ENCODE results near the gene PLXNB3. TPM values are rescaled to one million over a fixed set of nuclear protein-coding genes. Genes with fewer than 3 reads are reported as not detected.

PLXNB3 gene
- total RNA-seq, 1 donor from 2014 or later = 42.8 TPM

DNA sequence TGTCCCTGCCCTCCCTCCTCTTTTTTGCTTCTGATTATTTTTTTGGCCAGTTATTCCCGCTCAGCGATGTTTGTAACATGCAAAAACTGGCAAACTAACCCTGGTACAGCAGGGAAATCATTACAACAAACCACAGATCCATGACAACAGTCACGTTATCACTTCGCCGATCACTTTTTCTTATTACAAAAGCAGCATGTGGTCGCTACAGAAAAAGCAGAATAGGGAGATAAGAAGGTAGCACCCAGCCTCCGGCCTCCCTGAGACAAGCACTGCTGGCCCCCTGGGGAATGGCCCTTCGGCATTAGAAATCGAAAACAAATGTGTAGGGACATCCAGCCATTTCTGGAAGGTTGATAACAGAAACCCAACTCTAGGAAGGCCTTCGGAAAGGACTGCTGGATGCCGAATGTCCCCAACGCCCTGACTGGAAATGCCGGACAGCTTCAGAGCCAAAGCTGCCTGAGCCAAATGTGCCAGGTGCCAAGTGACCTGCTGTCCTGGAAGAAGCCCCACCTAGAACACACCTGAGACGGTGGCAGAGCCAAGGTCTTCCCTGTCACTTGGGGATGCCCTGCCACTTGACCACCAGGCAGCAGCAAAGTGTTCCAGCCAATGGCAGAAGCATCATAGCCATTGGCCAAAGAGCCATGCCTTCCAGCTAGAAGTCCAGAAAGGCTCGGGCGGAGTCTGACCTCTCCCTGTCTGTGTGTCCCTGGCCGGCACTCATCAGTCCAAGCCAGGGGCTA, 27.2 kb downstream of the PLXNB3 start:
- DNase-seq (ENCODE audit: low spot score) = no peak

DNA sequence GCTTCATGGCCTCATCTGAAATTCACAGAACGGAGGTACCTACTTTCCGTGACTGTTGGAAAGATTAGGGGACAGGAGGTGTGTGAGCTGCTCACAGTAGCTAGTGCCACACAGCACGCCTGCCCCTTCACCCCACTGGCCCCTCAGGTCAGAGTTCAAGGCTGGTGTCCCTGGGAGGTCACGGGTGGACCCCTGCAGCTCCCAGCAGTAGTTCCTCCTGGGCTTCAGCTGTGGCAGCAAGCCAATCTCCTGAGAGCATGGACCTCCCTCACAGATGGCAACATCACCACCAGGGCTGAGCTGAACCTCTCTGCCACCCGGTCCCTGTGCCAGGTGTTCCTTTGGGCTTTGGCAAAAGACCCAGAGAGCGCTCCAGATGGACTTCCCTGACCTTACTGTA, 28.3 kb downstream of the PLXNB3 start:
- no peak for DNase-seq (ENCODE audit: low spot score)

DNA sequence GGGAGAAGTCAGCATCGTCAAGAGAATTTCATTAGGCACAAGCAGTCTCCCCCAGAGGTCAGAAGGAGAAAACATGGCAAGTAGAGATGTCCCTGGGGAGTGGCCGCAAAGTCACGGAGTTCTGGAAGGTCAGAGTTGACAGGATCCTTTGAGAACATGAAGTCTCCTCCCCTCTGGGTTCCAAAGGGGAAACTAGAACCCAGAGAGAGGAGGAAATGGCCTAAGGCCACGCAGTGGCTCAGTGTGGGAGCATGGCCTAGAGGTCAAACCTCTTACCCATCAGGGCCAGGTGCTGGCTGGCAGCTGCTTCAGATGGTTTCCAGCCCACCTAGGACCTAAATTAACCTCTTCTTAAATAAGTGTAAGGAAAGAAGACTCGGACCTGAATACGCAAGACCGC, 29.2 kb downstream of the PLXNB3 start:
- no peak for DNase-seq (ENCODE audit: low spot score)

- DNase-seq (ENCODE audit: low spot score) = peak; percentile 95
These were observed 30.2 kb downstream of the PLXNB3 start, which contains the start of the genes IDH3G and SSR4 for GRCh38 chrX:153794018-153794896. TSS of gene IDH3G (minus strand) at chrX:153794375. CDS start at chrX:153794326, 49 bp downstream. TSS of gene SSR4 (plus strand) at chrX:153794668. CDS start at chrX:153794688, 20 bp downstream.

DNA sequence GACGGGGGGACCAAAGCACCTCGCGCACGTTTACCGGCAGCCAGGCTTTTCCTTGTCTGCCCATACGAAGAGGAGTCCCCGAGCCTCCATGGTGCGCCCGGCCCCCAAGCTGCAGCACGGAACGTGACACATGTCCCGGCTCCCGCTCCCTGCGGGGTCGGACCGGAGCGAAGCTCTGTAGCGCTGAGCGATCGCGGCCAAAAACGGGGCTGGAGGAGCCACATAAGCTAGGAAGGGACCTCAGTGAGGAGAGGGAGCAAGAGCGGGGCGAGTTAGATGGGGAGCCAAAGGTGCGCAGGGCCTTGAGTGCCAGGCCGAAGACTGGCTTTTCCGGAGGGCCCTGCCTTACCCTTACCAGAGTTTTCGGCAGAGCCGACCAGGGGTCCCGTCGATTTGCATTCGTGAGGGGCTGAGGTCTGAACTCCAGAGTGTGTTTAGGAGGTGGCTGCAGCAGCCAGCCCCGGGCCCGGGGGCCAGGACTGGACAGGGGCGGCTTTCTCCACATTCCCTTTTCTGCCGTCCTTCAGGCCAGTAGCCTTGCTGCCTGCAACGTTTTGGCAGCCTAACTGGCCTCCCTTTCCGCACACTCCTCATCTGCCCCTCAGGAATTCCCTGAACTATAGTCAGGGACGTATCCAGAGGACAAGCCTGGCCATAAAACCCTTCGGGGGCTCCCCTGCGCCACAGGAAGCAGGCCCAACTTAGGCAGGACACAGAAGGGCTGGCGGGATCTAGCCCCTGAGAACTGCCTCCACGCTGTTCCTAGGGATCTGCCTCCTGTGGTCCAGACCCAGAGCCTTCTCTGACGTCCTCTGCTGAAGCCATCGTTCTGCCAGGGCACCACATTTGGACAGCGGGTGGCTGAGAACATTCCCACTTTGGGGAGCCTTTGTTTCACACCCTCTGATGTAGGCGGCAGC, 31.1 kb downstream of the PLXNB3 start:
- no peak for DNase-seq (ENCODE audit: low spot score)

- no peak for DNase-seq (ENCODE audit: low spot score)
These were observed 33.5 kb downstream of the PLXNB3 start for GRCh38 chrX:153797415-153798015.

DNA sequence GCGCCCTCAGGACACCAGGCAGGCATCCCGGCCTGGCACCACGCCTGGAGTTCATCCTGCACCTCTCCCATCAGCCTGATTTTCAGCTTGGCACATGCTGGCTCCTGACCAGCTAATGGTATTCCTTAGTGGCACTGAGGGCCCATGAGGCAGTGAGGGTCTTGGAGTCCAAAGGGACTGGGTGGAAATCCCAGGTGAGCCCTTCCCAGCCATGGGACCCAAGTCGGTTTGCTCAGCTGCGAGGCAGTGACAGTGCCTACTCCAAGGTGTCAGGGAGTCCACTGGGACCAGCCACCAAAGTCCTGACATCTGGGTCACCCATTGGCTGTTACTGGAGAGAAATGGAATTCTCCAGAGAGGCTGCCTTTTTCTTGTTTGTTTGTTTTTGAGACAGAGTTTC, 35.3 kb downstream of the PLXNB3 start:
- DNase-seq (ENCODE audit: low spot score) = no peak

DNA sequence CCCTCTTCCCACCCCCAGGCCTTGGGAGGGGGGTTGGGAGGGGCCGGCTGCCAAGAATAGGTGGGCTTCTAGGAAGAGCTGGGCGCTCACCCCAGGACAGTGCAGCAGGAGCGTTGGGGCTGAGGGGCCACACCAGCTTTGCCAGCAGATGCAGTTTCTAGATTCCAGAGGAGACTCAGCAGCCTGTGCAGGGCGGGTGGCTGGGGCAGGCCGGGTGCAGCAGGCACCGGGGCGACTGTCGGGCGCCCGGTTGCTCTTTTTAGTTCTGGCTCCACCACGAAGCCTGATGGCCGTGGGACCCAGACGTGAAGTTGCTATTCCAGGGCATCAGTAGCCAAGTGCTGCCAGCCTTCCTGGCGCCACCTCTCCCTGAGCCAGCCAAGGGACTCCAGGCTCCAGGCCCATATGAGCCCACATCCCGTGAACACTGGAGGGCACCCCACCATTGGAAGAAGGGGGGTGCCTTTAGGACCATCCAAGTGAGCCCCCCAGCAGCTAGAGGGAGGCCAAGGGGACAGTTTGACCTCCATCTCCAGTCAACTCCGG, 36.2 kb downstream of the PLXNB3 start:
- DNase-seq (ENCODE audit: low spot score) = no peak

DNA sequence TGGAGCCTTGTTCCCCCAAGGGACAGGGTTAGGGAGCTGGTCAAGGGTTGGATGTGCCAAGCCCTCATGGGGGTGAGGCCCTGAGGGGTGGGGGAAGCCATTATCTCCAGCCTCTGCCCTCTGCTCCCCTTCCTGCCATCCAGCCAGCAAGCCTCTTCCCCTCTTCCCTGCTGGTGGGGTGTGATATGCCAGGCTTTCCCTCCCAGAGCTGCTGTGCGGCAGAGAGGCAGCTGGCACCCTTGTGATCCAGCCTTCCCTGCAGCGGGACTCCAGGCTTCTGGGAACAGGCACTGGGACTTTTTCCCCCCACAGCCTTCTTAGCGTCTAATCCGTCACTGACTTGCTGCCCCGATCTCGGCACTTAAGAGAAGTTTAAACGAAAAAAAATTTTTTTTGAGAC, 36.7 kb downstream of the PLXNB3 start:
- DNase-seq (ENCODE audit: low spot score) = no peak

- no peak for DNase-seq (ENCODE audit: low spot score)
These were observed 37.6 kb downstream of the PLXNB3 start for GRCh38 chrX:153801669-153802068.

DNA sequence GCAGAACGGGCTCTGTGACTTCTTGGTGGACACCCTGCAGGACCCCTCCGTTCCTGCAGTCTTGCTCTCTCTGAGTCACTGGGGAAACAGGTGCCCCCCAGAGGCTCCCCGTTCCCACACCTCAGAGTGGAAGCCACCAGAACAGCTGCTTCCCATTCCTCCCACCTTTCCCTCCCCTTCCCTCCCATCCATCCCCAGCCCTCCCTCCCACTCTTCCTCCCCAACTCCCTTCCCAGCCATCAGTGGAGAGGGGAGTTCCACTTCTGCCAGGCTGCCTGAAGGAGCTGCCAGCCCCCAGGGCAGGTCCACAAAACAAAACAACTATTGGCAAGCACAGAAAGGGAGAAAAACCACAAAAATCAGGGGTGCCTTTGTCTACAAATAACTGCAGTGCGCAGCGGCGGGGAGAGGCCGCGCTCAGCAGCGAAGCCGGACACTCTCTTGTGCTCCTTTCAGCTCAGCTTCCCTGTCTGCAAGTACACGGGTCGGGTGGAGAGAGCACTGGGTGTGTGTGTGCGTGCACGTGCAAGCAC, 38.5 kb downstream of the PLXNB3 start:
- DNase-seq (ENCODE audit: low spot score) = no peak

- DNase-seq (ENCODE audit: low spot score) = no peak
These were observed 39.4 kb downstream of the PLXNB3 start for GRCh38 chrX:153803211-153804099.

DNA sequence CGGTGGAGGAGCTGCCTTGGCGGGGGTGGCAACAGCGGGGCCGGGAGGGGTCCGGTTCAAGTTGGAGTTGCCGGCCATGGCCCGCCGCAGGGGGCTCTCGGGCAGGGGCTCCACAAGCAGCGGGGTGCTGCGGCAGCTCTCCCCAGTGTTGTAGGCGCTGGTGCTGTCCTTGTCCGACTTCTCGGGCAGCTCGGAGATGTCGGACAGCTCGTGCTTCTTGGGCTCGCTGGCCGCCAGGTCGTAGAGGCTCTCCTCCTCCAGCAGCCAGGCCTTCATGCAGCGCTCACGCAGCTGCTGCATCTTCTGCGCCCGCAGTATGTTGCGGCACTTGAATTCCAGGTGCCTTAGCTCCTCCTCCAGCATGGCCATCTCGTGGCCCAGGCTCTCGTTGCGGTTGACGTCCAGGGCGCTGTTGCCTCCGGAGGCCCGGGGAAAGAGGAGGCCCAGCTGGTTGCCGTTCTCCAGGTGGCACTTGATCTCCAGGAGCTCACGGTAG, 40.1 kb downstream of the PLXNB3 start:
- no peak for DNase-seq (ENCODE audit: low spot score)

GRCh38 chrX:153804621-153805020, 40.6 kb downstream of the PLXNB3 start:
- no peak for DNase-seq (ENCODE audit: low spot score)

- no peak for DNase-seq (ENCODE audit: low spot score)
These were observed 41.4 kb downstream of the PLXNB3 start for GRCh38 chrX:153805436-153805835.

GRCh38 chrX:153806999-153807575, 43.0 kb downstream of the PLXNB3 start:
- no peak for DNase-seq (ENCODE audit: low spot score)

DNA sequence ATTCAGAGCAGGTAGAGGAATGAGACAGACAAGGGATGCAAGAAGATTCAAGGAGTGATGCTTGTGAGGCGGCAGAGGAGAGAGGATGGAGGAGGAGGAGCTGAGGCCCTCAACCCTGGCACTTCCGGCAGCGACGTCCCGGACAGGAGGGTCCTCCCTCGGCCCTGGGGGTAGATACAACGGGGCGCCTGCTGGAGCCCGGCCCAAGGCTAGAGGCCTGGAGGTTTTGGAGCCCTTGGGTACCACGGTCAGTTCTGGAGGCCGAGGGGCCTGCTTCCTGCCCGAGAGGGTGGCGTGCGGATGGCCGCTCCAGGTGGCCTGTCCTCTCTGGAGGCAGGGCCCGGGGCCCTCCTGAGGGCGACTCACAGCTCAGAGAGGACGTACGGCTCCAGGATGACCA, 43.9 kb downstream of the PLXNB3 start:
- DNase-seq (ENCODE audit: low spot score) = no peak

- no peak for DNase-seq (ENCODE audit: low spot score)
These were observed 48.2 kb downstream of the PLXNB3 start for GRCh38 chrX:153812220-153812619.

DNA sequence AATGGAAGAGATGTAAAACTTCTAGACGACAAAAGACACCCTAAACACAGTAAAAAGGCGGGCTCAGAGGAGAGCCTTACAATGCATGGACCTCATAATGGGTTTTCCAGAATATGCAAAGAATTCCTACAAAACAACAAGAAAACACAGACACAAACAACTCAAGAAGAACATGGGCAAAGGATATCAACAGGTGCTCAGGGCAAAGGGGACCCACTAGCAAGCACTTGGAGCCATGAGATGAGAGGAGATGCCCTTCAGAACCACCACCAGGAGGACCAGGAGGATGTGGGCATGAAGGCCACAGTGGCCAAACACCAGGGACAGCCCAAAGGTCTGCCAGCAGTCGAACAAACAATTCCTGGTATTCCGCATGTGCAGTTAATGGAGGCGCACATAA, 49.1 kb downstream of the PLXNB3 start:
- DNase-seq (ENCODE audit: low spot score) = no peak
